Endothelial cell of umbilical vein (primary cell): Measurements from ENCODE around the gene GRIK1. TPM values are rescaled to one million over a fixed set of nuclear protein-coding genes. Genes with fewer than 3 reads are reported as not detected.

Experiments
- BruUV-seq: library from RNA; stranded (reverse); fragments of 400-500 nt; replicated peaks from 2 replicates; lab custom pipeline; 2021; lab: Mats Ljungman, UMichigan
- CTCF ChIA-PET: fragments of 300-600, 350-600 bp; sonication (Branson Sonifier 250); formaldehyde crosslinking; loops from one replicate; lab custom pipeline; 2021; ENCODE audit warnings: antibody characterized with exemption, inconsistent platforms; lab: Charles Lee
- POLR2A ChIA-PET: fragments of 300-600, 350-600 bp; sonication (Branson Sonifier 250); formaldehyde crosslinking; loops from one replicate; lab custom pipeline; 2021; ENCODE audit warnings: antibody characterized with exemption, inconsistent platforms; lab: Charles Lee
- DNase-seq: peaks from one replicate; pipeline ENCODE4 v3.0.0-alpha.2; 2011; ENCODE audit warnings: low read depth, low spot score
- FAIRE-seq: peaks from 2 replicates; lab custom pipeline; 2011; peaks lifted over from hg19 to GRCh38; lab: Jason Lieb, UNC
- H2AFZ ChIP-seq: 2 replicates; pipeline ENCODE4 v1.6.0; 2012; ENCODE audit warnings: low read depth, low read length, control low read depth, inconsistent platforms
- H3K27ac ChIP-seq: 2 replicates; pipeline ENCODE4 v1.5.1; 2011; ENCODE audit warnings: low read depth, mild to moderate bottlenecking, control low read depth, low read length, moderate library complexity; ENCODE audit not compliant: insufficient read depth
- H3K27me3 ChIP-seq, 2 experiments: 2 replicates each; pipeline versions ENCODE4 v1.6.0 to v1.6.1; 2011; ENCODE audit warnings: low read length in 2 of 2, mixed read lengths in 1 of 2; ENCODE audit not compliant: control insufficient read depth in 2 of 2, insufficient read depth in 2 of 2
- H3K36me3 ChIP-seq, 2 experiments: 2 replicates in 1 of 2; 3 replicates in 1 of 2; pipeline ENCODE4 v1.5.1; 2011; ENCODE audit warnings: low read length in 2 of 2, mild to moderate bottlenecking in 1 of 2, moderate library complexity in 1 of 2; ENCODE audit not compliant: control insufficient read depth in 2 of 2, insufficient read depth in 2 of 2; ENCODE audit errors: extremely low read depth in 1 of 2
- H3K4me1 ChIP-seq: 3 replicates; pipeline ENCODE4 v1.5.1; 2011; ENCODE audit warnings: mild to moderate bottlenecking, low read length; ENCODE audit not compliant: control insufficient read depth, insufficient read depth; ENCODE audit errors: extremely low read depth
- H3K4me2 ChIP-seq: 2 replicates; pipeline ENCODE4 v1.6.1; 2011; ENCODE audit warnings: low read length, control low read depth, mixed read lengths; ENCODE audit not compliant: insufficient read depth
- H3K4me3 ChIP-seq, 3 experiments: fragments of 200-600 bp in 1 of 3; sonication (generic), shearing (Covaris generic) in 1 of 3; replicated peaks in 1 of 3; 2 replicates each; pipeline ENCODE4 v1.5.1; 2011 to 2016; ENCODE audit warnings: control low read depth in 3 of 3, low read length in 3 of 3, mild to moderate bottlenecking in 2 of 3, inconsistent platforms in 1 of 3, low read depth in 1 of 3, moderate library complexity in 1 of 3; ENCODE audit not compliant: insufficient read depth in 1 of 3
- H3K79me2 ChIP-seq: 2 replicates; pipeline ENCODE4 v1.6.0; 2012; ENCODE audit warnings: low read length, inconsistent platforms; ENCODE audit not compliant: control insufficient read depth, insufficient read depth
- H3K9ac ChIP-seq: replicated peaks from 2 replicates; pipeline ENCODE3; 2011; ENCODE audit warnings: low read length, control low read depth; ENCODE audit not compliant: insufficient read depth; ENCODE audit errors: extremely low read depth
- H3K9me1 ChIP-seq: replicated peaks from 3 replicates; pipeline ENCODE4 v1.6.0; 2011; ENCODE audit warnings: mild to moderate bottlenecking, low read length; ENCODE audit not compliant: control insufficient read depth, insufficient read depth; ENCODE audit errors: extremely low read depth
- H3K9me3 ChIP-seq: replicated peaks from 2 replicates; pipeline ENCODE4 v1.5.1; 2012; ENCODE audit warnings: low read length, inconsistent platforms; ENCODE audit not compliant: control insufficient read depth, insufficient read depth
- H4K20me1 ChIP-seq: replicated peaks from 2 replicates; pipeline ENCODE3; 2011; ENCODE audit warnings: mild to moderate bottlenecking, low read length; ENCODE audit not compliant: control insufficient read depth, insufficient read depth; ENCODE audit errors: extremely low read depth
- EZH2 ChIP-seq: IDR thresholded peaks from 2 replicates; pipeline ENCODE4 v1.6.1; 2012; ENCODE audit warnings: borderline replicate concordance, low read depth, mild to moderate bottlenecking, moderate library complexity, low read length, inconsistent platforms; ENCODE audit not compliant: severe bottlenecking
- FOS ChIP-seq: IDR thresholded peaks from 2 replicates; pipeline ENCODE4 v1.6.1; 2011; ENCODE audit warnings: mild to moderate bottlenecking, low read length, moderate library complexity, borderline replicate concordance; ENCODE audit not compliant: insufficient read depth
- GATA2 ChIP-seq: IDR thresholded peaks from 2 replicates; pipeline ENCODE4 v1.7.0; 2011; ENCODE audit warnings: low read depth, mild to moderate bottlenecking, moderate library complexity, mixed read lengths, low read length; ENCODE audit not compliant: insufficient read length, insufficient read depth
- JUN ChIP-seq: IDR thresholded peaks from 2 replicates; pipeline ENCODE4 v1.6.1; 2011; ENCODE audit warnings: borderline replicate concordance, low read depth; ENCODE audit not compliant: insufficient read length, insufficient read depth
- MYC ChIP-seq: IDR thresholded peaks from one replicate; pipeline ENCODE4 v1.6.1; 2011; ENCODE audit warnings: mild to moderate bottlenecking, low read depth, low read length
- POLR2A ChIP-seq: IDR thresholded peaks from 2 replicates; pipeline ENCODE4 v1.6.1; 2012; ENCODE audit warnings: low read depth, mild to moderate bottlenecking, control low read depth, low read length
- POLR2AphosphoS5 ChIP-seq: IDR thresholded peaks from 2 replicates; pipeline ENCODE4 v1.6.1; 2012; ENCODE audit warnings: low read depth, mild to moderate bottlenecking, control low read depth, low read length, moderate library complexity; ENCODE audit not compliant: insufficient read depth
- dilution Hi-C: fragments of 300-500 bp; cut with MboI; formaldehyde crosslinking; loops from one replicate; pipeline ENCODE4 v1.15.0; 2019; ENCODE audit warnings: low sequenced_read_pairs; ENCODE audit not compliant: extremely low pct_ligation_motif_present
- intact Hi-C: fragments of 100-400 bp; cut with micrococcal nuclease; formaldehyde crosslinking; loops from one replicate; pipeline ENCODE4 v1.10.0; 2022
- polyA plus RNA-seq, 4 experiments: library from polyadenylated mRNA; depleted of rRNA in 3 of 4; stranded (reverse) in 3 of 4; unstranded in 1 of 4; fragments of >200 nt; gene quantifications; 2 replicates each; pipeline versions ENCODE4 v1.2.1 to v1.2.3, GENCODE V29; 2011 to 2012; ENCODE audit warnings: missing spikeins in 1 of 4
- total RNA-seq: library from RNA; stranded (reverse); gene quantifications from 2 replicates; pipeline ENCODE4 v1.2.3, GENCODE V29; 2021
- TF ChIP-seq, protein P1 (sequence below), 2 donors: IDR thresholded peaks; 1 replicate in 1 of 2; 2 replicates in 1 of 2; pipeline ENCODE4 v1.5.1; 2011; ENCODE audit warnings: low read length in 2 of 2, mild to moderate bottlenecking in 2 of 2, moderate library complexity in 2 of 2, control low read depth in 1 of 2, inconsistent platforms in 1 of 2, low read depth in 1 of 2; ENCODE audit not compliant: insufficient read depth in 1 of 2; ENCODE audit errors: extremely low read depth in 1 of 2
- TF ChIP-seq, protein P2 (sequence below): IDR thresholded peaks from 2 replicates; pipeline ENCODE4 v1.6.1; 2011; ENCODE audit not compliant: insufficient read depth, insufficient read length

The GRIK1 gene
- total and polyA plus RNA-seq, 2 donors (not counting 3 experiments of a cell fraction or from before 2014, with no cell fraction given), result not detected

DNA sequence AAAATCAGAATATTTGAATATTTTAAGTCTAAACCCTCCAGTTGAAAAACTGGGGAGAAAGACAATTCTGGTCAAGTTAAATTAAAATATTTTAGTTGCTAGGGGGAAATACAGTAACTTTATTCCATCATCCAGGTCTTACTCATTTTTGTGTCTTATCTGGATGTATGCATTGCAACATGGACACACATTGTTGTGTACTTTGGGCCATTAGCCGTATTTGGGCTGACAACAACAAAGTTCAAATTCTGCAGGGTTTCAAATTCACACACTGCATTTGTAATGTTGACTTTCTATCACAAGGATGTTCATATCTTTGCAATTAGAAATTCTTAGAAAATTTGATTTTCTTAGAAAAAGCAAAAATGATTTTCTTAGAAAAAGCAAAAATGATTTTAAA lies 391.8 kb downstream of the GRIK1 start:
- no peak for FAIRE-seq
- Histone ChIP-seq H3K27ac (no peak overlapping the region), H3K36me3 (no peaks in the 10 kb centered on the region), H3K4me1 (no peaks in the 10 kb centered on the region), H2AFZ (no peak overlapping the region), H3K9me3 (no peaks in the 10 kb centered on the region), H3K4me2 (no peak overlapping the region), H3K9ac (no peak overlapping the region), H3K79me2 (no peaks in the 10 kb centered on the region), H3K9me1 (no peaks in the 10 kb centered on the region), H4K20me1 (no peaks in the 10 kb centered on the region), H3K4me3 (no peak overlapping the region), H3K27me3 (no peaks in the 10 kb centered on the region)
- ChIA-PET POLR2A (no interaction called here), CTCF (interaction anchor here (1.1 kb wide), 1 partner anchor 10 kb away, joined by 3 read pairs; no protein-coding TSS in a partner anchor)
- TF ChIP-seq EZH2 (no peak), MYC (no peak), GATA2 (no peak), POLR2A (no peak), JUN (no peak), FOS (no peak), POLR2AphosphoS5 (no peak)
- TF ChIP-seq, protein P1, sequence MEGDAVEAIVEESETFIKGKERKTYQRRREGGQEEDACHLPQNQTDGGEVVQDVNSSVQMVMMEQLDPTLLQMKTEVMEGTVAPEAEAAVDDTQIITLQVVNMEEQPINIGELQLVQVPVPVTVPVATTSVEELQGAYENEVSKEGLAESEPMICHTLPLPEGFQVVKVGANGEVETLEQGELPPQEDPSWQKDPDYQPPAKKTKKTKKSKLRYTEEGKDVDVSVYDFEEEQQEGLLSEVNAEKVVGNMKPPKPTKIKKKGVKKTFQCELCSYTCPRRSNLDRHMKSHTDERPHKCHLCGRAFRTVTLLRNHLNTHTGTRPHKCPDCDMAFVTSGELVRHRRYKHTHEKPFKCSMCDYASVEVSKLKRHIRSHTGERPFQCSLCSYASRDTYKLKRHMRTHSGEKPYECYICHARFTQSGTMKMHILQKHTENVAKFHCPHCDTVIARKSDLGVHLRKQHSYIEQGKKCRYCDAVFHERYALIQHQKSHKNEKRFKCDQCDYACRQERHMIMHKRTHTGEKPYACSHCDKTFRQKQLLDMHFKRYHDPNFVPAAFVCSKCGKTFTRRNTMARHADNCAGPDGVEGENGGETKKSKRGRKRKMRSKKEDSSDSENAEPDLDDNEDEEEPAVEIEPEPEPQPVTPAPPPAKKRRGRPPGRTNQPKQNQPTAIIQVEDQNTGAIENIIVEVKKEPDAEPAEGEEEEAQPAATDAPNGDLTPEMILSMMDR (IDR thresholded peaks at IDR 0.05; ENCODE audit: extremely low read depth in 1 of 2, insufficient read depth in 1 of 2, low read depth in 1 of 2, low read length in 2 of 2), result no peak
- TF ChIP-seq, protein P2, sequence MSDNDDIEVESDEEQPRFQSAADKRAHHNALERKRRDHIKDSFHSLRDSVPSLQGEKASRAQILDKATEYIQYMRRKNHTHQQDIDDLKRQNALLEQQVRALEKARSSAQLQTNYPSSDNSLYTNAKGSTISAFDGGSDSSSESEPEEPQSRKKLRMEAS, result no peak
- dilution Hi-C loops (no loop called here), intact Hi-C loops (no loop called here)
- DNase-seq, result no peak
- BruUV-seq, result no TSS peak
